ENCODE data around the gene CD209.
A peak's percentile ranks its signal among the peaks of the same experiment; 100 is the strongest.

CD209 gene

DNA sequence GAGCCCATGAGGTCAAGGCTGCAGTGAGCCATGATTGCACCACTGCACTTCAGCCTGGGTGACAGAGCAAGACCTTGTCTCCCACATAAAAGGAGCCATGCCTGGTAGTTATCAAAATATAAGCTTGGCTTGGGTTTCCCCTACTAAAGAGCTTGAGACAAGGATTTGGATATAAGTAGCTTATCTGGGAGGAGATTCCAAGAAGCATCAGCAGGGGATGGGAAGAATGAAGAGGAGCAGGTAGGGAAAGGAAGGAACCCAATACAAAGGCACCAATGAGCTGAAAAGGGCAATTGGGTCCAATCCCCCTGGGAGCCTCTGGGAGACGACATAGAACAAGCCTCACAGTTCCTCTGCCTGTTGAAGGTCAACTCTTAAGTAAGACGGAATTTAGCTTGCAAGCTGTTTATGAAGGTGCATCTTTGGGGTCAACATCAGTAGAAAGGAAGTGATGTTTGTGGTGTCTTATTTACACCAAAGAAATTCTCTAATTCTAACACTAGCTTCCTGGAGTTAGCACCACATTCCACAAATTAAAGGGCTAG is 8.1 kb downstream of the CD209 start:
- no peak overlapping the region for H3K4me3 ChIP-seq (ENCODE audit: low read length)
- no peak for DNase-seq (ENCODE audit: low read depth)
- no peak for TF ChIP-seq CTCF (IDR thresholded peaks at IDR 0.05; ENCODE audit: insufficient read depth, low read depth, low read length, missing control alignments)

- no peak for DNase-seq (ENCODE audit: low read depth)
- no peak overlapping the region for H3K4me3 ChIP-seq (ENCODE audit: low read length)
- no peak for TF ChIP-seq CTCF (IDR thresholded peaks at IDR 0.05; ENCODE audit: insufficient read depth, low read depth, low read length, missing control alignments)
These were observed 9.3 kb downstream of the CD209 start for GRCh38 chr19:7738023-7738422.

GRCh38 chr19:7737215-7737614 is 10.1 kb downstream of the CD209 start:
- no peak overlapping the region for H3K4me3 ChIP-seq (ENCODE audit: low read length)
- DNase-seq (ENCODE audit: low read depth): no peak
- TF ChIP-seq CTCF (IDR thresholded peaks at IDR 0.05; ENCODE audit: insufficient read depth, low read depth, low read length, missing control alignments): no peak

GRCh38 chr19:7736148-7736547 is 11.2 kb downstream of the CD209 start:
- TF ChIP-seq CTCF (IDR thresholded peaks at IDR 0.05; ENCODE audit: insufficient read depth, low read depth, low read length, missing control alignments): no peak
- no peak for DNase-seq (ENCODE audit: low read depth)
- H3K4me3 ChIP-seq (ENCODE audit: low read length): no peak overlapping the region

- no peak overlapping the region for H3K4me3 ChIP-seq (ENCODE audit: low read length)
These were observed 12.8 kb downstream of the CD209 start for GRCh38 chr19:7734220-7735203.

DNA sequence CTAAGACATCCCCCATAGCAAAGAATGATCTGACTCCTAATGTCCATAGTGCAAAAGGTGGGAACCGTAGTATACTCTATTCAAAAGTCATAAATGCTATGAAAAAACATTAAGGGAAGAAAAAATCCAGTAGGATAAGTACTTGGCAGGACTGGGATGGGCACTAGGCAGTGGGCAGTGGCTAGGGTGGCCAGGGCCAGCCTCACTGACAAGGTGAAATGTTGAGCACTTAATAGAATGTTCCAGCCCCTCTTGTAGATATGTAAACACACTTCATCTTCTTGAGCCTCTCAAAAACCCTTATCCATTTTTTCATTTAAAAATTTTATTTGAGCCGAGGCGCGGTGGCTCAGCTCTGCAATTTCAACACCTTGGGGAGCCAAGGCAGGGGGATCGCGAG is 14.0 kb downstream of the CD209 start:
- TF ChIP-seq CTCF (IDR thresholded peaks at IDR 0.05; ENCODE audit: insufficient read depth, low read depth, low read length, missing control alignments): no peak

More at GRCh38 chr19:7734220-7735203, 12.8 kb downstream of the CD209 start:
- DNase-seq (ENCODE audit: low read depth): peak; percentile 16
- no peak for TF ChIP-seq CTCF (IDR thresholded peaks at IDR 0.05; ENCODE audit: insufficient read depth, low read depth, low read length, missing control alignments)

More for the DNA sequence above, 14.0 kb downstream of the CD209 start:
- no peak overlapping the region for H3K4me3 ChIP-seq (ENCODE audit: low read length)
- no peak for DNase-seq (ENCODE audit: low read depth)
